A549 (cell line): ENCODE data around the gene MLC1.

Experiments
- CBX2 ChIP-seq: fragments of 200-600 bp; sonication (generic); IDR thresholded peaks from 2 replicates; pipeline ENCODE4 v1.6.1; 2016; ENCODE audit warnings: low read depth, mild to moderate bottlenecking, borderline replicate concordance
- CEBPB ChIP-seq, 2 experiments: fragments of >200 bp in 1 of 2; sonication (Bioruptor Twin) in 1 of 2; formaldehyde crosslinking in 1 of 2; IDR thresholded peaks; 2 replicates each; pipeline ENCODE4 v1.6.1; 2012 to 2016
- CTCF ChIP-seq: fragments of >200 bp; sonication (Bioruptor Twin); formaldehyde crosslinking; IDR thresholded peaks from 3 replicates; pipeline ENCODE4 v1.5.1; 2016
- ESRRA ChIP-seq: fragments of 150-350 bp; IDR thresholded peaks from 2 replicates; pipeline ENCODE4 v1.6.1; 2014; ENCODE audit warnings: mild to moderate bottlenecking, low read length, borderline replicate concordance
- MAX ChIP-seq: IDR thresholded peaks from 2 replicates; pipeline ENCODE4 v1.6.1; 2012
- POLR2A ChIP-seq: IDR thresholded peaks from 2 replicates; pipeline ENCODE4 v1.6.1; 2012; ENCODE audit warnings: mild to moderate bottlenecking, low read length
- RARB ChIP-seq: fragments of 250-450 bp; sonication (Bioruptor Pico); IDR thresholded peaks from 2 replicates; pipeline ENCODE4 v1.8.0; 2021; ENCODE audit warnings: mild to moderate bottlenecking, moderate library complexity
- RFX5 ChIP-seq: fragments of 450-650 bp; IDR thresholded peaks from 2 replicates; pipeline ENCODE4 v1.7.1; 2014; ENCODE audit warnings: antibody characterized with exemption, mild to moderate bottlenecking, moderate library complexity
- TF ChIP-seq, protein P1 (sequence below): fragments of 150-350 bp; IDR thresholded peaks from 2 replicates; pipeline ENCODE4 v1.6.1; 2014; ENCODE audit warnings: low read depth, mild to moderate bottlenecking, low read length

- TF ChIP-seq MAX (no peak), CBX2 (no peak), POLR2A (no peak), CTCF (no peak), ESRRA (no peak), RFX5 (no peak), RARB (CRISPR knock-in tag) (no peak), CEBPB (IDR thresholded peaks at IDR 0.05) (no peak)
- TF ChIP-seq, protein P1, sequence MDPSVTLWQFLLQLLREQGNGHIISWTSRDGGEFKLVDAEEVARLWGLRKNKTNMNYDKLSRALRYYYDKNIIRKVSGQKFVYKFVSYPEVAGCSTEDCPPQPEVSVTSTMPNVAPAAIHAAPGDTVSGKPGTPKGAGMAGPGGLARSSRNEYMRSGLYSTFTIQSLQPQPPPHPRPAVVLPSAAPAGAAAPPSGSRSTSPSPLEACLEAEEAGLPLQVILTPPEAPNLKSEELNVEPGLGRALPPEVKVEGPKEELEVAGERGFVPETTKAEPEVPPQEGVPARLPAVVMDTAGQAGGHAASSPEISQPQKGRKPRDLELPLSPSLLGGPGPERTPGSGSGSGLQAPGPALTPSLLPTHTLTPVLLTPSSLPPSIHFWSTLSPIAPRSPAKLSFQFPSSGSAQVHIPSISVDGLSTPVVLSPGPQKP: no peak
These were observed 65.9 kb downstream of the MLC1 start for GRCh38 chr22:50019316-50019715.
